Measurements from ENCODE around the gene TTYH1.

TTYH1 gene

DNA sequence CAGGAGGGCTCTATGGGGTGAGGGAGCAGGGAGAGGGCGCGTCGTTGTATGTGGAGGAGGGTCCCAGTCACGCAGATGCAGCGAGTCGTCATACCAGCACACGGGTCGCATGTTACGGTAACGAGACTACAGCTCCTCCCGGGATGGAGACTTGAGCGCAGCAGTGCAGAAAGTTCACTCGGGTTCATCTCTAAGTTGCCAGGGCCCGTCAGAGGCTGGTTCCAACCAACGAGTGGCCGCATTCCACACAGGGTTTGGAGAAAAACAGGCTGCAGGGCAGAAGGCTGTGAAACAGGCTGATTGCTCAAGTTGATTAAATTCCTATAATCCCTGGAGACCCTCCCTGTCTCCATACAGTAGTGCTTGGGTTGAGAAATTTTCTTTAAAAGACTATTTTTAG lies 21.9 kb upstream of the TTYH1 start:
- DNase-seq, result no peak

DNA sequence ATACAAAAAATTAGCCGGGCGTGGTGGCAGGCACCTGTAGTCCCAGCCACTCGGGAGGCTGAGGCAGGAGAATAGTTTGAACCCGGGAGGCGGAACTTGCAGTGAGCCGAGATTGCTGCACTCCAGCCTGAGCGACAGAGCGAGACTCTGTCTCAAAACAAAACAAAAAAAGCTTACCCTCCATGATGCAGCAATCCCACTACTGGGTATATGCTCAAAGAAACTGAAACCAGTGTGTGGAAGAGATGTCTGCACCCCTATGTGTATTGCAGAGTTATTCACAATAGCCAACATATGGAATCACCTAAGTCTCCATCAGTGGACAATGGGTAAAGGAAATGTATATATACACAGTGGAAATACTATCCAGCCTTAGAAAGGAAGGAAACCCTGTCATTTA lies 19.6 kb upstream of the TTYH1 start:
- no peak for DNase-seq

DNA sequence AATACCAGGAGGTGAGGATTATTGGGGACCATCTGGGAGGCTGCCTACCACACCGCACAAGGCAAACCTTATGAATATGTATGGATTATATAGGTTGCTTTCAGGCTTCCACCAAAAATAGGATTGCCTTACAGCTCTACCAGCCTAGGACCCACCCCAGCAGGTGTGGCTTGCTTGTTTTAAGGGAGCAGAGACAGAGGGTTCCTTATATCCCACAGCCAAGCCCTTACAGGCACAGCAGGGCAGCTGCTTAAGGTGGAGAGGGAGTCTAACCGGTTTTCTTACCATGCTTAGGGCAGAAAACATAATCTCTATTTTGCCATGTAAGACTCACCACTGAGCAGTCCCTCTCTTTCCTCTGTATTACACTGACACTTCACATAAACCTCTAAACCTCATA lies 16.1 kb upstream of the TTYH1 start:
- DNase-seq, result no peak

DNA sequence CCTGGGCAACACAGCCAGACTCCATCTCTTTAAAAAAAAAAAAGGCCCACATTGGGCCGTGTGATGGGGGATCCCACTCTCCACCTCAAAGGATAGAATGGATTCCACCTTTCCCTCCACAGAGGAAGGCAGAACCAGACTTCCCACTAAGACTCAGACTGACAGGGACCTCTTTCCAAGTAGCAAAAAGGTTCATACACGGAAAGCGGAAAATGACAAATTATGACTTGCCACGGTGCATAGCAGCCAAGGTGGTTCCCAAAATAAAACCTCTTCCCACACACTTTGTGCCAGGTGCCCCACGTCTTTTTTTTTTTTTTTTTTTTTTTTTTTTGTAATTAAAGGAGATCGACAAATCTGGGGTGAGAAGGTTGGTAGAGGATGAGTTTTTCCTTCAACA lies 14.4 kb upstream of the TTYH1 start:
- DNase-seq, result no peak

DNA sequence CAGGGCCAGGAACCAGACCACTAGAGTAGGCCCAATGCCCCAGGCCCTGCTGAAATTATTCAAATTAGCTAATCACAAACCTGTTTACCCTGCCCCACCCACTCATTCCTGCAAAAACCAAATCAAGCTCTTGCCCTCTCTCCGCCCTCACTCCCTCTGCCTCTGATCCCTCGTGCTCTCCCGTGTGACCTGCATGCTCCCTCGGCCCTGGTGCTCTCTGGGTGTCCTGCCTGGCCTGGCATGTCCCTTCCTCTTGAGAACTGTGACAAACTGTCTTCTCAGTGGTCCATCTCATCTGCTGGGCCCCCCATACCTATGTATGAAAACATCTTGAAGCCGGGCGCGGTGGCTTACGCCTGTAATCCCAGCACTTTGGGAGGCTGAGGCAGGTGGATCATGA lies 12.2 kb upstream of the TTYH1 start:
- no peak for DNase-seq

DNA sequence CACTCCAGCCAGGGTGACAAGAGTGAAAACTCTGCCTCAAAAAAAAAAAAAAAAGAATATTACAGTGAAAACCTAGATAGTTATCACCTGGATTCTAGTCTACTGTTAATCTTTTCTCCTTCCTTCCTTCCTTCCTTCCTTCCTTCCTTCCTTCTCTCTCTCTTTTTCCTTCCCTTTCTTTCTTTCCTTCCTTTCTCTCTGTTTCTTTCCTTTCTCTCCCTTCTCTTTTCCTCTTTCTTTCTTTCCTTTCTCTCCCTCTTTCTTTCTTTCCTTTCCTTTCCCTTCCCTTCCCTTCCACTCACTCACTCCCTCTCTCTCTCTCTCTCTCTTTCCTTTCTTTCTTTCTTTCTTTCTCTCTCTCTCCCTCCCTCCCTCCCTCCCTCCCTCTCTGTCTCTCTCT lies 9.6 kb upstream of the TTYH1 start:
- no peak for DNase-seq

DNA sequence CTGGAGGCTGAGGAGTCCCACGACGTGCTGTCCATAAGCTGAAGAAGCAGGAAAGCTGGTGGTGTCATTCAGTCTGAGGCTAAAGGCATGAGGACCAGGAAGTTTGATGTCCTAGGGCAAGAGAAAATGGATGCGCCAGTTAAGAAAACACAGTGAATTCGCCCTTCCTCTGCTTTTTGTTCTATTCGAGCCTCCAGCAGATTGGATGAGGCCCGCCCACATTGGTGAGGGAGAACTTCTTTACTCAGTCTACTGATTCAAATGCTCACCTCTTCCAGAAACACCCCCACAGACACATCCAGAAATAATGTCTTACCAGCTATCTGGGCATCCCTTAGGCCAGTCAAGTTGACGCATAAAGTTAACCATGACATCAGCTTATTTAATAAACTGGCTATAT lies 7.5 kb upstream of the TTYH1 start:
- no peak for DNase-seq

DNA sequence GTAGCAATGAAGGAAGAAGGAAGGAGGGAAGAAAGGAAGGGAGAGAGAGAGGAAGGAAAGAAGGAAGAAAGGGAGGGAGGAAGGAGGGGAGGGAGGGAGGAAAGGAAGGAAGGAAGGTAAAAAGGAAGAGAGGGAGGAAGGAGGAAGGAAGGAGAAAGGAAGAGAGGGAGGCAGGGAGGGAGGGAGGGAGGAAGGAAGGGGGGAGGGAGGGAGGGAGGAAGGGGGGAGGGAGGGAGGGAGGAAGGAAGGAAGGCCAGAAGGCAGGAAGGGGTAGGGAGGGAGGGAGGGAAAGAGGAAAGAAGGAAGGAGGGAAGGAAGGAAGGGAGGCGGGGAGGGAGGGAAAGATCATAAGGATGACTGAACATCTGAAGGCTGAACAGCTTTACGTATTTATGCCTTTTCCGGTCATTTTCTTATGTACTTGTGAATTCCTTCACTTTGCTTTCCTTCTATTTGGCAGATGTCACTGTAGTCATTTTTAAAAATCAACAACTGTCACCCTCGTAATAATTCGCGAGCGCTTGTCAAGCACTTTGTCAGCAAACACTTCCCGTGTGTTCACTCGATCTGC lies 6.7 kb upstream of the TTYH1 start:
- DNase-seq, result no peak

DNA sequence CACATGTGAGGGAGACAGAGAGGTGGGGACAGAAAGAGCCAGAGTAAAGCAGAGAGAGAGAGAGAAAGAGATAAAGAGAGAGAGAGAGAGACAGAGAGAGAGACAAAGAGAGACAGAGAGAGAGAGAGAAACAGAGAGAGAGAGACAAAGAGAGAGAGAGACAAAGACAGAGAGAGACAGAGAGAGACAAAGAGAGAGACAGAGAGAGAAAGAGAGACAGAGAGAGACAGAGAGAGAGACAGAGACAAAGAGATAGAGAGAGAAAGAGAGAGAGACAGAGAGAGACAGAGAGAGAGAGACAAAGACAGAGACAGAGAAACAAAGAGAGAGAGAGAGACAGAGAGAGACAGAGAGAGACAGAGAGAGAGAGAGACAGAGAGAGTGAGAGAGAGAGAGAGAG lies 4.2 kb upstream of the TTYH1 start:
- no peak for DNase-seq

DNA sequence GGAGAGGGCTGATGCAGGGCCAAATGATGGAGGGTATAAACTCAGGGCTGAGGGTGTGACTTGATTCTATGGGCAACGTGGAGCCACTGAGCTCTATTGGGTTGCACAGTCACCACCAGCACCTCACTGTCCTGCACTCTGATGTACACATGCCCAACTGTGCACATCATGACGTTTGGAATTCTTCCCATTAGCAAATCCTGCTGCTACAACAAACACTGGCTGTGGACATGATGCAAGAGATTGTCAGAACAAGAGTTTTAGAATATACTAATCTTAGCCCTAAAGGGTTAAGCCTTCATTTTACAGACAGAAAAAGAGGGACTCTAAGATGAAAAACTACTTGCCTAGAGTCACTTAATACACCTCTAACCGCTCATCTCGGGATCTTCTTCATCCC lies 2.4 kb upstream of the TTYH1 start:
- no peak for DNase-seq

DNA sequence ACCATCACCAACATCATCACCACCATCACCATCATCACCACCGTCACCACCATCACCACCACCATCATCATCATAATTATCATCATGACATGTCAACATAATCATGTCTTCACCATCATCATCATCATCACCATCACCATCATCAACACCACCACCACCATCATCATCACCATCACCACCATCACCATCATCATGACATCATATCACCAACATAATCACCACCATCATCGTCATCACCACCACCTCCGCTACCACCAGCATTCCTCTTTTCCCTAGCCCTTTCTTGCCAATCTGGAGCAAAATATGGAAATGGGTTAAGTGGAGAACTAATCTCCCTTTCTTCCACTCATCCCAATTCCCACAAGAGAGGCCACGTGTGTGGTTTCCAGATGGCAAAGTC lies 1.1 kb upstream of the TTYH1 start:
- no peak for DNase-seq

DNA sequence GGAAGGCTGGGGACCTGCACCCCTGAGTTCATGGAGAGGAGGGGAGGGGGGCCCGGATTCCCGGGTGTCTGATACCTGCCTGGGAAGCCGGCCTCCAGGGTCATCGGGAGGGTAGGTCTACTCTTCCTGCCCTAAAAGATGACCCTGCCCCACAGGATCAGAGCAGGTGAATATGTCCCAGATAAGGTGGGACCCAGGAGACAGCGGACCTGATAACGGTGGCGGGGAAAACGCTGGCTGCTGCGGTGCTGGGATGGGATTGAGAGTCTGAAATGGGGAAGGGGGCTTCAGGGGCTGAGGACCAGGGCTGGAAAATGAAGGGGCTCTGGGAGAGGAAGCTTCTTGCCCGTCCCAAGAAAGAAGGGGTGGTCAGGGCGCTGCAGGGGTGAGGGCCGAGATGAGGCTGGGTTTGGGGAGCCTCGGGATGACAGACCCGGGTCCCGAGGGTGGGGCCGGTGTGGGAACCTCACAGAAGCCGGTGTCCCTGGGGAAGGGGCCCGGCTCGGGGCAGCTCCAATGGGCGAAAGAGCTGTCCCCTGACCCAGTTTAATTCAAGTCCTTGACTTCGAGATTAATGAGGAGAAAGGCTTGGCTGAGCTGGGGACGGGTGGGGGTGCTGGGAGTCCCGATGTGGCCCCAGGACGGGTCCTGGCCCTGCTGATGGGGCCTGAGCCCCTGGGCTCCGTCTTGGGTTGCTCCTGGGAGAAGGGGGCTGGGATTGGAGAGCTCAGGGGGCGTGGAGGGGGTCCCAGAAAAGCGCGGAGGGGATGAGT lies 823 bp downstream of the TTYH1 start:
- no peak for DNase-seq

DNA sequence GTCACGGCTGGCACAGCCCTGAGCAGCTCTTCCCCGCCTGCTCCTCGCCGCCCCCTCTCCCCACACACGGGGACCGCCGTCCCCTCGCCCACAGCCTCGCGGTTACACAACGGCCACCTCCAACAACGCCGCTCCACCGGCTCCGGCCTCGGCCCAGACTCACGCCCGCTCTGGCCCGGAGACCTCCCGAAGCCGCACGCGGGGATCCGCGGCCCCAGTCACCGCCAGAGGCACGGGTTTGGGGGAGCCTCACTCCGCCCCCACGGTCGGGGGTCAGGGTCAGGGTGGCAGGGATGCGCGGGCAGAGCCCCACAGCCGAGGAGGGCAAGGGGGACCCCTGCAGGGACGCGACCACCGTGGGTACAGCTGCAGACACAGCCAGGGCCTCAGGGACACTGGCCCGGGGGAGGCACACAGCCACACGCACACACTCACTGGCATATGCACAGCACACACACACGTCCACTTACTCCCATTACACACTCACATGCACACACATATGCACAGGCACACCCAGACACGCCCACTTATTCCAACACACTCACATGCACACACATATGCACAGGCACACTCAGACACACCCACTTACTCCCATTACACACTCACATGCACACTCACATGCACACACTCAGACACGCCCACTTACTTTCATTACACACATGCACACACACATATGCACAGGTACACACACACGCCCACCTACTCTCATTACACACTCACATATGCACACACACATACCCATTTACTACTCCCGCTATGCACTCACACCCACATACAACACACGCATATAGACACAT lies 1.6 kb downstream of the TTYH1 start:
- DNase-seq, result no peak

DNA sequence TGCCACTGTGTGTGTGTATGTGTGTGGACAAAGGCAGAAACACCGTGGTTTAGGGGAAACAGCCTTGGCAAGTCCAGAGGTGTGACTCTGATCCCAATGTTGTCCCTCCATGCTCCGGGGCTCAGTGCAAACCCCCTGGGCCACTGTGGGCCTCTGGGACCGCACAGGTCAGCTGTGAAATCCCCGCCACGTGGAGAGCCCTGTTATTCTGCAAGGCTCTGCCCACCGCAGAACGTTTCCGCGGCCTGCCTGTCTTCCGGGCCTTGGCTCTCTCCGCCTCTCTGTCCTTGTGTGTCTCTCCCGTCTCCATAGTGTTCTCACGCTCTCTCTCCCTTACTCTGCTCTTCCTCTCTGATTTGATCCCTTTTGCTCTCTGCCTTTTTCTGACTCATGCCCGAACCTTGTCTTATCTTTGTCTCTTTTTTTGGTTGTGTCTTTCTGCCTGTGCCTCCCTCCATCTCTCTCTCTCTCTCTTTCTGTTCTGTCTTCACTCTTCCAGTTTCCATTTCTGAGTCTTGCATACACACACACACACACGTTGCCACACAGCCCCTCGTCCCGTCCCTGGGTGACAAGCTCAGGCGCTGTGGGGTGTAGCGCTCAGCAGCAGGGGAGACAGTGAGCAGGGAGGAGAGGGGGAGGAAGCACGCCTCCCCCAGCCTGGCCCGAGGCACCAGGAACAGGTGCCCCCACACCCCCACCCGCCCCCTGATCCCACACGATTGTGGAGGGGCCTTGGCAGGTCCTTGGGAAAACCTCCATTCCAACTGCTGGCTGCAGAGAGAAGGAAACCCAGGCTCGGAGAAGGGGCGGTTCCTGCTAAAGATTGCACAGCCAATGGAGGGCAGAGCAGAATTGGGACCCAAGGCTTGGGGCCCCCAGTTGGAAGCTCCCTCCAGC lies 3.0 kb downstream of the TTYH1 start:
- no peak for DNase-seq

DNA sequence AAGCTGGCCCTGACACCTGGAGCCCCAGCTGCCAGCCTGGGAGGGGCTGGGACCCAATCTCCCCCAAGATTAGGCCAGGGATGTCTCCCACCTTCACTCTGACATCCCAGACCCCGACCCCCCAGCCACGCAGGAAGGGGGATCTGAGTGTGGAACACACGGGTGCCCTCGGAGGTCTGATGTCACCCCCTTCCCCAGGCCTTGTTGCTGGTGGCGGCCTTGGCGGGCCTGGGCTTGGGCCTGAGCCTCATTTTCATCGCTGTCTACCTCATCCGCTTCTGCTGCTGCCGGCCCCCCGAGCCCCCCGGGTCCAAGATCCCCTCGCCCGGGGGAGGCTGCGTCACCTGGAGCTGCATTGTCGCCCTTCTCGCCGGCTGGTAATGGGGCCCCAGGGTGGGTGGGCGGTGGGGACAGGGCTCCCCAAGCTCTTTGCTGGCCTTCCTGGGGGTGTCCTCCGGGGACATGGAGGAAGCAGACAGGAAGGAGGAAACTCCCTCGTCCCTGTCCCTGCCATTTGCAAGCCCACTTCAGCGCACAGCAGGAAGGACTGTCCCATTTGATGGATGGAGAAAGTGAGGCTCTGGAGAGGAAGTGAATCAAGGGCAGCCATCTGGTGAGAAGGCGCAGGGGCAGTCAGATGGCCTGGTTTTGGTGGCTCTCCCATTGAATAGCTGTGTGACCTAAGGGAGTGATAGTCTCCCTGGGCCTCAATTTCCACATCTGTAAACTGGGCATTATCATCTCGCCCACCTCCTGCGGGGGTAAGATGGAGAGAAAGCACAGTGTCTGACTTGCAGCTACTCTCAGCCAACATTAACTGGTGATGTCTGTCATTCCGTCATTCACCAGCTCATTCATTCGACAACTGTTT lies 3.9 kb downstream of the TTYH1 start:
- DNase-seq, result no peak

DNA sequence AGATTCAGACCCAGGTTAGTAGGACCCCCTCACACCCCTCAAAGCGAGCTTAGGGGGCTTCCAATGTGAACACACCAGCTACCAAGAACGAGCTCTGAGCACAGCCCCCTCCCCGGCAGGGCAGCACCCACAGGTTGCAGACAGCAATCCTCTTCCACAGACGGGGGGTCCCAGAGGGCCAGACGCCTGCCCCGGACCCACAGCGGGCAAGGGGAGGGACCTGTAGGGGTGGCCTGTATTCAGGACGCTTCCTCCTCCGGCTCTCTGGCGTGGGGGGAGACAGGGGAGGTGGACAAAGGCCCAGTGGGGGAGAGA lies 4.8 kb downstream of the TTYH1 start:
- no peak for DNase-seq

DNA sequence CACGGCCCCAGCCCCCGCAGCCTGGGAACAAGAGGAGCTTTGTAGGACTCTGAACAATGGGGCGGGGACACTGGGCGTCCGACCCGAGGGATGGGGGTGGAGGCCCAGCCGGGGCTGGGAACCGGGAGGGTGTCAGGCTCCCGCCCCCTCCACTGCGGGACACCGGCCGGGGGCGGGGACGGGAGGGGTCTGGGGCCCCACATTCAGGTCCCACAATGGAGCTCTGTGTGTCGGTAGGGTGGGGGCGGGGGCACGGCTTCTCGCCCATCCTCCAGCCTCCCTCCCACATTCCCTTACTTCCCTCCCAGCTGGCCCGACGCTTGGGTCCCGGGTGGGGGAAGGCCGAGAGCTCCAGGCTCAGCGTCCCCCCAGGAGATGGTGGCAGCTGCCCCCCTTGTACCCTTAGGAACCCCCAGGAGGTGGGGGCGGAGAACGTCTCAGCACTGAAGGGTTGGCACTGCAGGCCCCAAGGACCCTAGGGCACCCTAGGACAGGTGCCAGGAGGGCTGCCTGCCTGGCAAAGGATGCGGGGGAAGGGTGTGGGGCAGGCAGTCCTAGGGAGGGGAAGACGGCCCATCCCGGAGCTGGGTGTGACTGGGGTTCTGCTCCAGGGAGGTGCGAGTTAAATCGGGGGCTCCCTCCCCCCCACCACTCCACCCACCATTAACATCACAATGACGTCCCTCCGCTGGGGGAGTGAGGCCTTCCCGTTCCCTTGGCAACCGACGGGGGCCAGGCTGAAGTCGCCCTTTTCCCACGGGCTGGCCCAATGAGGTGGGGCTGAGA lies 5.3 kb downstream of the TTYH1 start:
- DNase-seq, result no peak

DNA sequence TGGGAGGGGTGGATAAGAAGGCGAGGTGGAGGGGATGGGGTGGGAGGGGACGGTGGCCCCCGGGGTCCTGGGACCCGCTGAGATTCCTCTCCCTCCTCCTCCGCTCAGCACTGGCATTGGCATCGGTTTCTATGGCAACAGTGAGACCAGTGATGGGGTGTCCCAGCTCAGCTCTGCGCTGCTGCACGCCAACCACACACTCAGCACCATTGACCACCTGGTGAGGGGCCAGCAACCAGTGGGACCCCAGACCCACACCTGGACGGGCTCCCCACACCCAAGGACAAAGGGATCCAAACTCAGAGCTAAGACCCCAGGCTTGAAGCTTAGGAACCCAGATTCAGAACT lies 5.9 kb downstream of the TTYH1 start:
- no peak for DNase-seq

DNA sequence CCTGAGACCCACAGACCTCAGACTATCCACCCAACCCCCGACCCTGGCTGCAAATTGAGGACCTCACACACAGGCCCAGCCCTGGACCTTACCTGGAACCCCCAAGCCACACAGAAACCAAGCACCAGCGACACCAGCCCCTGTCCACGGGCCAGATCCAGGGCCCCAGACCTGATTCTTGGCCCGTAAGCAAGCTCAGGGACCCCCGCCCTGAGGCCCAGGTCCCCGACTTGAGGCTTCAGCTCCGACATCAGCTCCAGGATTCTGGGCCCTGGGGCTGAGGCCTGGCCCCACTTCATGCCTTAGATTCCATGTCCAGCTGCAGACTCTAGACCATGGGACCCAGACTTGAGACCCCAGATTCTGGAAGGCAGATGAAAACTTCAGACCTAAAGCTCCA lies 6.3 kb downstream of the TTYH1 start:
- DNase-seq, result no peak

DNA sequence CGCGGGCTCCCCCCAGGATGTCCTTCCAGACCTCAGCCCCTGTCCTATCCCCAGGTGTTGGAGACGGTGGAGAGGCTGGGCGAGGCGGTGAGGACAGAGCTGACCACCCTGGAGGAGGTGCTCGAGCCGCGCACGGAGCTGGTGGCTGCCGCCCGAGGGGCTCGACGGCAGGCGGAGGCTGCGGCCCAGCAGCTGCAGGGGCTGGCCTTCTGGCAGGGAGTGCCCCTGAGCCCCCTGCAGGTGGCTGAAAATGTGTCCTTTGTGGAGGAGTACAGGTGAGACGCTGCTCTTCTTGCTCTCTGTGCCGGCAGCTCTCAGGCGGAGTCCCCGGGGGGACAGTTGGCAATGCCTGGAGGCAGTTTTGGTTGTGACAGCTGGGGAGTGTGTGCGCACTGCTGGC lies 6.9 kb downstream of the TTYH1 start:
- DNase-seq, result no peak

DNA sequence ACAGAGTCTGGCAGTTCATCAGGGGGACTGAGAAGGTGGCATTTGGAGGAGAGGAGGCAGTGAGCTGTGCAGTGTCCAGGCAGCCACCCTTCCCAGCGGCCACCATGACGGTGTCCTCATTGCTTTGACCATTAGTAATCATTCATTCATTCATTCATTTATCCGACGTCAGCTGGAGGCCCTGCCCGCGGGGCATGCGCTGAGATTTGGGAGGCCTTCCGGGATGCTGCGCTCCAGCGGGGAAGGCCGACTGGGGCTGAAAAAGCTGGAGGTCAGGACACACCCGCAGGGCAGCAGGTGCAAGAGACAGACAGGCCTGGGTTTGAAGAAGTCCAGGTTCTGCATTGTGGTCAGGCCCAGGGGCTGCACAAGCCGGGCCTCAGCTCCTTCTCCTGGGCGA lies 8.9 kb downstream of the TTYH1 start:
- DNase-seq, result no peak
